Measurements from ENCODE around the gene OR4D10.
"Not testable (repeated sequence)": the region's sequence is repeated elsewhere in the genome, so short reads cannot be mapped to it uniquely, and the experiment has no call there.

Gene OR4D10

GRCh38 chr11:59459916-59460315 lies 13.2 kb upstream of the OR4D10 start:
- H3K27me3 ChIP-seq (ENCODE audit: control insufficient read depth, insufficient read depth, low read length) = no peaks in the 10 kb centered on the region
- H3K4me1 ChIP-seq (ENCODE audit: control insufficient read depth, insufficient read depth, low read length) = no peaks in the 10 kb centered on the region
- no peak overlapping the region for H3K4me3 ChIP-seq (ENCODE audit: low read depth, low read length)
- no peak overlapping the region for H3K27ac ChIP-seq (ENCODE audit: low read depth, low read length)
- no peaks in the 10 kb centered on the region for H3K36me3 ChIP-seq (ENCODE audit: control insufficient read depth, insufficient read depth, low read length)
- H3K9ac ChIP-seq (ENCODE audit: low read length) = no peak overlapping the region
- H3K9me3 ChIP-seq (ENCODE audit: control insufficient read depth, insufficient read depth, low read depth, low read length) = no peaks in the 10 kb centered on the region

- no peaks in the 10 kb centered on the region for H3K9me3 ChIP-seq (ENCODE audit: control insufficient read depth, insufficient read depth, low read depth, low read length)
- no peaks in the 10 kb centered on the region for H3K27me3 ChIP-seq (ENCODE audit: control insufficient read depth, insufficient read depth, low read length)
- no peak overlapping the region for H3K27ac ChIP-seq (ENCODE audit: low read depth, low read length)
- H3K36me3 ChIP-seq (ENCODE audit: control insufficient read depth, insufficient read depth, low read length) = no peaks in the 10 kb centered on the region
- H3K4me1 ChIP-seq (ENCODE audit: control insufficient read depth, insufficient read depth, low read length) = no peaks in the 10 kb centered on the region
- H3K9ac ChIP-seq (ENCODE audit: low read length) = no peak overlapping the region
- no peak overlapping the region for H3K4me3 ChIP-seq (ENCODE audit: low read depth, low read length)
Measured at GRCh38 chr11:59463190-59463641, 9.9 kb upstream of the OR4D10 start.

- Histone ChIP-seq H3K9me3 (ENCODE audit: control insufficient read depth, insufficient read depth, low read depth, low read length) (no peaks in the 10 kb centered on the region), H3K4me3 (ENCODE audit: low read depth, low read length) (no peak overlapping the region), H3K9ac (ENCODE audit: low read length) (no peak overlapping the region), H3K36me3 (ENCODE audit: control insufficient read depth, insufficient read depth, low read length) (no peaks in the 10 kb centered on the region), H3K27me3 (ENCODE audit: control insufficient read depth, insufficient read depth, low read length) (no peaks in the 10 kb centered on the region), H3K27ac (ENCODE audit: low read depth, low read length) (no peak overlapping the region), H3K4me1 (ENCODE audit: control insufficient read depth, insufficient read depth, low read length) (no peaks in the 10 kb centered on the region)
Measured at GRCh38 chr11:59475176-59475575, 2.1 kb downstream of the OR4D10 start.

GRCh38 chr11:59479906-59480305 lies 6.8 kb downstream of the OR4D10 start:
- no peaks in the 10 kb centered on the region for H3K4me1 ChIP-seq (ENCODE audit: control insufficient read depth, insufficient read depth, low read length)
- H3K9me3 ChIP-seq (ENCODE audit: control insufficient read depth, insufficient read depth, low read depth, low read length) = no peaks in the 10 kb centered on the region
- no peak overlapping the region for H3K9ac ChIP-seq (ENCODE audit: low read length)
- no peaks in the 10 kb centered on the region for H3K36me3 ChIP-seq (ENCODE audit: control insufficient read depth, insufficient read depth, low read length)
- H3K4me3 ChIP-seq (ENCODE audit: low read depth, low read length) = no peak overlapping the region
- H3K27me3 ChIP-seq (ENCODE audit: control insufficient read depth, insufficient read depth, low read length) = no peaks in the 10 kb centered on the region
- H3K27ac ChIP-seq (ENCODE audit: low read depth, low read length) = no peak overlapping the region

- H3K36me3 ChIP-seq (ENCODE audit: control insufficient read depth, insufficient read depth, low read length) = no peaks in the 10 kb centered on the region
- H3K27me3 ChIP-seq (ENCODE audit: control insufficient read depth, insufficient read depth, low read length) = no peaks in the 10 kb centered on the region
- no peak overlapping the region for H3K9ac ChIP-seq (ENCODE audit: low read length)
- H3K4me3 ChIP-seq (ENCODE audit: low read depth, low read length) = no peak overlapping the region
- H3K9me3 ChIP-seq (ENCODE audit: control insufficient read depth, insufficient read depth, low read depth, low read length) = no peaks in the 10 kb centered on the region
- no peaks in the 10 kb centered on the region for H3K4me1 ChIP-seq (ENCODE audit: control insufficient read depth, insufficient read depth, low read length)
- no peak overlapping the region for H3K27ac ChIP-seq (ENCODE audit: low read depth, low read length)
Measured at GRCh38 chr11:59480359-59480758, 7.2 kb downstream of the OR4D10 start.

- Histone ChIP-seq H3K4me3 (ENCODE audit: low read depth, low read length) (no peak overlapping the region), H3K27me3 (ENCODE audit: control insufficient read depth, insufficient read depth, low read length) (no peaks in the 10 kb centered on the region), H3K9ac (ENCODE audit: low read length) (no peak overlapping the region), H3K4me1 (ENCODE audit: control insufficient read depth, insufficient read depth, low read length) (no peaks in the 10 kb centered on the region), H3K36me3 (ENCODE audit: control insufficient read depth, insufficient read depth, low read length) (no peaks in the 10 kb centered on the region), H3K27ac (ENCODE audit: low read depth, low read length) (no peak overlapping the region), H3K9me3 (ENCODE audit: control insufficient read depth, insufficient read depth, low read depth, low read length) (no peaks in the 10 kb centered on the region)
Measured at GRCh38 chr11:59501931-59502330, 28.8 kb downstream of the OR4D10 start.

GRCh38 chr11:59503276-59503675 lies 30.2 kb downstream of the OR4D10 start, which contains the start of gene OR4D11:
Gene OR4D11 (plus strand): TSS chr11:59503576. CDS start chr11:59503576, 0 bp downstream.
- no peaks in the 10 kb centered on the region for H3K4me1 ChIP-seq (ENCODE audit: control insufficient read depth, insufficient read depth, low read length)
- H3K36me3 ChIP-seq (ENCODE audit: control insufficient read depth, insufficient read depth, low read length) = no peaks in the 10 kb centered on the region
- no peak within 1 kb of the TSS for H3K27ac ChIP-seq (ENCODE audit: low read depth, low read length)
- H3K4me3 ChIP-seq (ENCODE audit: low read depth, low read length) = no peak within 1 kb of the TSS
- no peaks in the 10 kb centered on the region for H3K9me3 ChIP-seq (ENCODE audit: control insufficient read depth, insufficient read depth, low read depth, low read length)
- no peak within 1 kb of the TSS for H3K9ac ChIP-seq (ENCODE audit: low read length)
- no peaks in the 10 kb centered on the region for H3K27me3 ChIP-seq (ENCODE audit: control insufficient read depth, insufficient read depth, low read length)

- H3K27ac ChIP-seq (ENCODE audit: low read depth, low read length) = no peak within 1 kb of the TSS
- H3K27me3 ChIP-seq (ENCODE audit: control insufficient read depth, insufficient read depth, low read length) = no peaks in the 10 kb centered on the region
- no peaks in the 10 kb centered on the region for H3K36me3 ChIP-seq (ENCODE audit: control insufficient read depth, insufficient read depth, low read length)
- H3K9me3 ChIP-seq (ENCODE audit: control insufficient read depth, insufficient read depth, low read depth, low read length) = no peaks in the 10 kb centered on the region
- H3K4me3 ChIP-seq (ENCODE audit: low read depth, low read length) = no peak within 1 kb of the TSS
- no peak within 1 kb of the TSS for H3K9ac ChIP-seq (ENCODE audit: low read length)
- H3K4me1 ChIP-seq (ENCODE audit: control insufficient read depth, insufficient read depth, low read length) = no peaks in the 10 kb centered on the region
Measured at GRCh38 chr11:59510941-59511589, 38.0 kb downstream of the OR4D10 start, which contains the start of gene OR4D9. Gene OR4D9 (plus strand): TSS chr11:59511539. CDS start chr11:59514913, 3,374 bp downstream.

- Histone ChIP-seq H3K9me3 (ENCODE audit: control insufficient read depth, insufficient read depth, low read depth, low read length) (no peaks in the 10 kb centered on the region), H3K27me3 (ENCODE audit: control insufficient read depth, insufficient read depth, low read length) (no peaks in the 10 kb centered on the region), H3K27ac (ENCODE audit: low read depth, low read length) (no peak overlapping the region), H3K4me1 (ENCODE audit: control insufficient read depth, insufficient read depth, low read length) (no peaks in the 10 kb centered on the region), H3K36me3 (ENCODE audit: control insufficient read depth, insufficient read depth, low read length) (no peaks in the 10 kb centered on the region), H3K9ac (ENCODE audit: low read length) (no peak overlapping the region), H3K4me3 (ENCODE audit: low read depth, low read length) (no peak overlapping the region)
Measured at GRCh38 chr11:59511675-59512074, 38.6 kb downstream of the OR4D10 start.

GRCh38 chr11:59520139-59520538 lies 47.0 kb downstream of the OR4D10 start:
- H3K27me3 ChIP-seq (ENCODE audit: control insufficient read depth, insufficient read depth, low read length); H3K9me3 ChIP-seq (ENCODE audit: control insufficient read depth, insufficient read depth, low read depth, low read length); H3K27ac ChIP-seq (ENCODE audit: low read depth, low read length); H3K4me1 ChIP-seq (ENCODE audit: control insufficient read depth, insufficient read depth, low read length); H3K4me3 ChIP-seq (ENCODE audit: low read depth, low read length); H3K9ac ChIP-seq (ENCODE audit: low read length); H3K36me3 ChIP-seq (ENCODE audit: control insufficient read depth, insufficient read depth, low read length): not testable (repeated sequence)

GRCh38 chr11:59520741-59521140 lies 47.6 kb downstream of the OR4D10 start:
- no peak overlapping the region for H3K27ac ChIP-seq (ENCODE audit: low read depth, low read length)
- no peaks in the 10 kb centered on the region for H3K9me3 ChIP-seq (ENCODE audit: control insufficient read depth, insufficient read depth, low read depth, low read length)
- no peaks in the 10 kb centered on the region for H3K36me3 ChIP-seq (ENCODE audit: control insufficient read depth, insufficient read depth, low read length)
- H3K9ac ChIP-seq (ENCODE audit: low read length) = no peak overlapping the region
- no peaks in the 10 kb centered on the region for H3K27me3 ChIP-seq (ENCODE audit: control insufficient read depth, insufficient read depth, low read length)
- H3K4me3 ChIP-seq (ENCODE audit: low read depth, low read length) = no peak overlapping the region
- H3K4me1 ChIP-seq (ENCODE audit: control insufficient read depth, insufficient read depth, low read length) = no peaks in the 10 kb centered on the region
